HG03103 (cell line): ENCODE results near the gene CAND1.

ENCODE experiments used
- ATAC-seq: cut with Tn5 transposase; IDR thresholded peaks from one replicate; pipeline ENCODE4 v1.9.1; 2021; ENCODE audit warnings: low read depth; ENCODE audit not compliant: unreplicated experiment

CAND1 gene

GRCh38 chr12:67268896-67269632 is at the start of gene CAND1:
Gene CAND1 (plus strand): TSS chr12:67269358. CDS start chr12:67269718, 360 bp downstream.
- peak; percentile 75 for ATAC-seq

GRCh38 chr12:67220065-67220464 is 49.1 kb upstream of the CAND1 start:
- no peak for ATAC-seq

- ATAC-seq = no peak
Measured at GRCh38 chr12:67222302-67222701, 46.9 kb upstream of the CAND1 start.

- no peak for ATAC-seq
Measured at GRCh38 chr12:67223225-67223624, 45.9 kb upstream of the CAND1 start.

GRCh38 chr12:67237231-67237630 is 31.9 kb upstream of the CAND1 start:
- ATAC-seq = no peak

- ATAC-seq = no peak
Measured at GRCh38 chr12:67239061-67239460, 30.1 kb upstream of the CAND1 start.

- ATAC-seq = no peak
Measured at GRCh38 chr12:67241482-67241881, 27.7 kb upstream of the CAND1 start.

- ATAC-seq = no peak
Measured at GRCh38 chr12:67243260-67243659, 25.9 kb upstream of the CAND1 start.

GRCh38 chr12:67245571-67245970 is 23.6 kb upstream of the CAND1 start:
- ATAC-seq = no peak

GRCh38 chr12:67251012-67251411 is 18.1 kb upstream of the CAND1 start:
- no peak for ATAC-seq

GRCh38 chr12:67254372-67255026 is 14.7 kb upstream of the CAND1 start:
- ATAC-seq = no peak

GRCh38 chr12:67256649-67257048 is 12.5 kb upstream of the CAND1 start:
- ATAC-seq = no peak

- ATAC-seq = no peak
Measured at GRCh38 chr12:67263471-67263870, 5.7 kb upstream of the CAND1 start.

GRCh38 chr12:67268335-67268895 is 743 bp upstream of the CAND1 start:
- ATAC-seq = peak; percentile 73

- ATAC-seq = no peak
Measured at GRCh38 chr12:67269633-67270573, 745 bp downstream of the CAND1 start.

GRCh38 chr12:67270622-67271021 is 1.5 kb downstream of the CAND1 start:
- no peak for ATAC-seq

GRCh38 chr12:67271976-67272375 is 2.8 kb downstream of the CAND1 start:
- ATAC-seq = no peak

GRCh38 chr12:67274186-67274585 is 5.0 kb downstream of the CAND1 start:
- ATAC-seq = no peak

GRCh38 chr12:67275380-67275913 is 6.3 kb downstream of the CAND1 start:
- ATAC-seq = no peak

- ATAC-seq = no peak
Measured at GRCh38 chr12:67276421-67276820, 7.3 kb downstream of the CAND1 start.
